HG03280 (cell line): ENCODE measurements around the gene FMN2.

Experiments
- ATAC-seq: cut with Tn5 transposase; IDR thresholded peaks from one replicate; pipeline ENCODE4 v1.9.1; 2021; ENCODE audit warnings: mild to moderate bottlenecking, moderate library complexity; ENCODE audit not compliant: unreplicated experiment

Gene FMN2

DNA sequence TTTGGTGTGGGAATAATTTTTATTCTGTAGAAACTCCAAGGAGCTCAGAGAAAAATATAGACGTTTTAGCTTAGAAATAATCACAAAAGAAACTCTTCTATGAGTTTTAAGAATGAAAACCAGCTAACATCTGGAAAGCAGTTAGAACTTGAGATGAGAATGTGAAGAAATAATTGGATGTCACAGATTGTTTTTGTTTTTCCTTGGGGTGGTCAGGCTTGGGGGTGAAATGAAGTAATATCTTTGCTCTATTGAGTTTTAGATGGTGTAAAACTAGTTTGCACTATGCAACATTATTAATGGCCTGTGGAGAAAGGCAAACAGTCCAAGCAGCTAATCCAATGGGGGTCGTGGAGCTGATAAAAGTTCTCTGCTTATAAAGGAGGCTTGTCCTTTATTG, 101.2 kb downstream of the FMN2 start:
- no peak for ATAC-seq

GRCh38 chr1:240193679-240194078, 102.0 kb downstream of the FMN2 start:
- no peak for ATAC-seq

GRCh38 chr1:240194120-240194519, 102.4 kb downstream of the FMN2 start:
- ATAC-seq, result no peak

GRCh38 chr1:240198376-240198775, 106.7 kb downstream of the FMN2 start:
- no peak for ATAC-seq

DNA sequence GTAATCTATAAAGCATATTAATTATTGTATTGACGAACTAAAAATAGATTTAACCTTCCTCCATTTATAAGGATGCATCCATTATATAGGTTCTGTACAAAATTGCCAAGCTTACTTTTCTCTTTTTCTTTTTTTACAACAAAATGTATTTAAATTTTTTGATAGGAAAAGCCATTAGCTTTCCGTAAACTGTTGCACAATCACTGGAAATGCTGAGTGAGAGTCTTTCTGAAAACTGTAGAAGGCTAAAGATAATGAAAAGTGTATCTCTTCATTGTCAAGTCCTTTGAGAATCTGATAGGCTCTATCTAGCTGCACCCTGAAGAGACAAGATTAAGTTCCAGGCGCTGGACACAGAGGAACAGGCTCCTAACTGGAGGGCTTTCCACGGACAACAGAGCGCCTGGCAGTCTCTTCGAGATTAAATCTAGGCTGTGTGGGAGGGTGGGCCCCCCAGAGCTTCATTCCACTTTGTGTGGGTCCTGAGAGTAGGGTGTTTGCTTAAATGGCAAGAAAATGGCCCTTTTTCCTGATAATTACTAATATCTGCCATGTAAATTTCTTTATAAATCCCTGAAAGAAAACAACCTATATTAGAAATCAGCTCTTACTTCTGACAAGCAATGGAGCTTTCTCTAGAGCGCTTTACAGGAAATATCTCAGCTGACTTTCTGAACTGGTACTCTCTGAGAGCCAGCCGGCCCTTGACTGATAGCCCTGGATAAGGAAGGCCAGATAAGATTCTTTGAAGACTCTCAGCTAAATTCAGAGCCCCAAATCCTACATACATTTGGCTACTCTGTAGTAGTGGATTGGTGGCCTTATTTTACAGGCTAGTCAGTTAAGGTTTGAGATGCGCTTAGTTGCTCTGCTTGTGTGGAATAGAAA, 108.3 kb downstream of the FMN2 start:
- ATAC-seq, result no peak

GRCh38 chr1:240201931-240202330, 110.2 kb downstream of the FMN2 start:
- ATAC-seq, result no peak

GRCh38 chr1:240207073-240207709, 115.5 kb downstream of the FMN2 start:
- no peak for ATAC-seq

DNA sequence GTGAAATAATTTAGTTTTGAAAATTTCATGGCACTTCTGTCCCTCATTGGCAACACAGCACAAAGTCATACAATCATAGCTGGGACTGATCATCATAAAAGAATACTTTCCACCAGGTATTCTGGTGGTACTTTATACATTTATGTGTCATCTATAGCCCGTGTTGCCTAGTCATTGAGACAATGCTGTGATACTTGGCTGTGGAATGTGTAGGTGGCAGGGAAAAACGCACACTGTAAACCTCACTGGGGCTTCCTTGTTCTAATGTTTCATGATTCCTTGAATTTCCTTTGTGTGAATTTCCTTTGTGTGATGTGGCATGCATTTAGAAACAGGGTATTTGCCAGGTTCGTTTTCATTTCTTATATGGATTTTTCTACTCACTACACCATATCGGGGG, 118.3 kb downstream of the FMN2 start:
- no peak for ATAC-seq

- ATAC-seq, result no peak
These were observed 120.9 kb downstream of the FMN2 start for GRCh38 chr1:240212556-240212955.

DNA sequence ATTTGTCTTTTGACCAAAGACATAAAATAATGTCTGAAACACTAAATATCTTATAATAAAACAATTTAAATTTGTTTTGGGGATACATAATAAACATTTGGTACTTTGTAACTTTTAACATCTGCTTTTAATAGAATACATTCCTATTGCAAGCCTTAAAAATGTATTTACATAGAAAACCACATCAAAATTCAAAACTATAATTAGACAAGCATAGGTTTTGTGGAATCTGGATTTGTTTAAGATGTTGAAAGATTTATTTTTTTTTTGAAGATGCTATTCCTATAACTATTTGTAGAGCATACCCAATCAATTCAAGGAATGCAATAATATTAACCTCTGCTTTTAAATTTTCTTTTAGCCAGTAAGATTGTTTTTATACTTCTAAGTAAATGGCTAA, 125.7 kb downstream of the FMN2 start:
- no peak for ATAC-seq

- no peak for ATAC-seq
These were observed 127.4 kb downstream of the FMN2 start for GRCh38 chr1:240219104-240219503.

DNA sequence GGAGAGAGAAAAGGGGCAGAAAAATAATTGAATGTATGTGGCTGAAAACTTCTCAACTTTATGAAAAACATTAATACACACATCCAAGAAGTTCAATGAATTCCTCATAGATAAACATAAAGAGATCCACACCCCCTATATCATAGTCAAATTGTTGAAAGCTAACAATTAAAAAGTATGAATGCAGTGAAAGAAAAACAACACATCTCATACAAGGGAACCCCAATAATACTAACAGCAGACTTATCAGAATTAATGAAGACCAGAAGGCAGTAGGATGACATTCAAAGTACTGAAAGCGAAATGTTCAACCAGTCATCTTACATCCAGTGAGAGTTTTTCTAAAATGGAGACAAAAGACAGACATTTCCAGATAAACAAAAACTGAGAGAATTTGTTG, 134.4 kb downstream of the FMN2 start:
- no peak for ATAC-seq

GRCh38 chr1:240230816-240231215, 139.1 kb downstream of the FMN2 start:
- no peak for ATAC-seq

GRCh38 chr1:240232530-240232929, 140.8 kb downstream of the FMN2 start:
- ATAC-seq, result no peak

DNA sequence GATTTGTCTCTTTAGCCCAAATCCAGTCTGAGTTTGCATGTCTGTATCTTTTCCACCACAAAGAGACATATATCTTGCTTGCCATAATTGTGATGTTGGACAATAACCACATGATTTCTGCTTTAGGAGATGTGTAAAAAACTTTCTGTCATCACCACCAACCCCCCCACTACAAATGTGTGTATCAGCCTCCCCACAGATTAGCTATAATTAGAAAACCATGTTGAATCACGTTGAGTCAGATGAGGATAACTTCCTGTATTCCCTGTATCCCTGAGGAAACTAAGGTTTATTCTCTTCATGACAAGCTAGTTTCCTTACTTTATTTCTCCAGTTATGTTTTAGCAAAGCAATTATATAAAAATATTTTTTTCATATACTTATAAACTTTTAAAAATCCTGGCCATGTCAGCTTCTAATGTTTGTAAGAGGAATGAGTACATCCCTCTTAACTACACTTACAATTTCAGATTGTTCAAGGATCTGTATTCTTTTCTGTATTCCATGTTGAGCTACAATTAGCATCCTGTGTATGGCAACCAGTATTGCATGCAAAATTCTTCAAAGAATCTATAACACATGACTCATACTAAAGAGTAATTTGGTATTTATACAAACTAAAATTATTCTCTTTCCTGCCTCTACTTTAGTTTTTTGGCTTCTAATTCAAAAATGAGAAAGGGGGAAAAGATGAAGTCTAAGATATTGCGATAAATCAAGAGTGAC, 143.0 kb downstream of the FMN2 start:
- ATAC-seq, result no peak

GRCh38 chr1:240235521-240236288, 144.0 kb downstream of the FMN2 start:
- ATAC-seq, result no peak

- no peak for ATAC-seq
These were observed 145.6 kb downstream of the FMN2 start for GRCh38 chr1:240237305-240237721.

- no peak for ATAC-seq
These were observed 147.6 kb downstream of the FMN2 start for GRCh38 chr1:240239309-240239708.

GRCh38 chr1:240241278-240241677, 149.6 kb downstream of the FMN2 start:
- no peak for ATAC-seq

DNA sequence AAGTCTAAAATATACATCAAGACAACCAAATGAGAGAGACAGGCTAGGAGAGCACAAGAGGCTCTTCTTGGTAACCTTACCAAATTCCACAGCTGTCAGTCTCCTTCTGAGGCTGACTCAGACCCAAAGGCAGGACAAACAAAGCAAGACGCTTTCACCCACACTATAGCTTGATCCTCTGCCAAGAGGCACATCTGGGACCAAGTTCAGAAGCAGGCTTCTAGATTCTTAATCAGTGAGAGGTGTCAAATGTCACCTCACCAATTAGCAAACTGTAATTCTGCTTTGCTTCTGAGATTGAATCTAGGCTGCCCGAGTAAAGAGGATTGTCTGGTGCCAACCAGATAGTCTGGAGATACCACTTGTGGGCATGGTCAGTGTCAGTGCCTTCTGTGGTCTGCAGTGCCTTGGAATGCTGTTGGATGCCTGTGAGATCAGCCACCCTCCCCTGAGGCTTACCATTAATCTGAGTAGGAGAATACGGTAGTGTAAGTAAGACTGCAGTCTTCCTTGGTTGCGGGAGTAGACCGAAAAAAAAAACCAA, 151.0 kb downstream of the FMN2 start:
- ATAC-seq, result no peak
